ENCODE data around the gene SEMA3B. TPM values are rescaled to one million over a fixed set of nuclear protein-coding genes. Genes with fewer than 3 reads are reported as not detected.
"Not testable (repeated sequence)": the region's sequence is repeated elsewhere in the genome, so short reads cannot be mapped to it uniquely, and the experiment has no call there.

SEMA3B gene
- polyA plus RNA-seq, 3 donors = 0.56 TPM; not detected in 2

DNA sequence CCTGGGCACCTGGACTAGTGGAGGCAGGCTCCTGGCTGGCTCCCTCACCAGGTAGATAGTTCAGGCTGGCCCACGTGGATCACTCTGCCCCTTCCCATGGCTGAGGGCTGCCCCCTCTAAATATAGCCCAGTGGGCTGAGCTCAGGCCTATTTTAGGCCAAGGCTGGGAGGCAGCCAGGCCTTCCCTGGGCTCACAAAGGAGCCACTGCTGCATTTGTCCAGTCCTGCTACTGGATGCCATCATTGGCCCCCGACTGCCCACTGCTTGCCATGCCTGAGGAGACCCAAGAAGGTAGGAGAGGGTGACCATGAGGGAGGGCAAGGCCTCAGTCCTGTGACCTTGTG is 9.9 kb downstream of the SEMA3B start, which contains the start of gene LSMEM2:
Gene LSMEM2, plus strand, starts transcription at position 208 of the 345 bp plus-strand sequence. Its CDS starts 27 bp downstream, at position 235.
- no peaks in the 10 kb centered on the region for H3K36me3 ChIP-seq (replicated peaks in 1 of 2; ENCODE audit: control insufficient read depth in 1 of 2, insufficient read depth in 2 of 2, low read length in 2 of 2)
- no peak within 1 kb of the TSS for H3K9ac ChIP-seq (ENCODE audit: insufficient read depth, low read length, poor library complexity, severe bottlenecking)
- peaks cover 0 to 18% (median 11%) of the 10 kb centered on the region in 7 donors for H3K9me3 Mint-ChIP-seq
- H3K4me3 Mint-ChIP-seq = peak within 1 kb of the TSS in 1 of 2 donors; percentile 65
- peaks cover 21% of the 10 kb centered on the region for H3K4me1 Mint-ChIP-seq
- DNase-seq = no peak
- no peak for TF ChIP-seq CTCF (IDR thresholded peaks at IDR 0.05)
- intact Hi-C loops (cut with micrococcal nuclease) = no loop called here
- peaks cover 22 to 41% of the 10 kb centered on the region in 2 donors for H3K27me3 ChIP-seq (ENCODE audit: control insufficient read depth in 2 of 2, insufficient read depth in 2 of 2, low read length in 2 of 2)
- H3K27ac Mint-ChIP-seq = peak within 1 kb of the TSS in 1 of 7 donors; percentile 1
- H3K9me3 ChIP-seq (replicated peaks in 1 of 2; ENCODE audit: control insufficient read depth in 1 of 2, insufficient read depth in 1 of 2, low read length in 2 of 2) = peaks cover 3 to 11% of the 10 kb centered on the region in 2 donors
- 77% methylated on average over 2 of the region's 2 CpGs for WGBS (ENCODE audit: insufficient coverage)
- no peak within 1 kb of the TSS for H3K27ac ChIP-seq (ENCODE audit: low read depth in 1 of 2, low read length in 2 of 2)
- H3K4me1 ChIP-seq (ENCODE audit: control insufficient read depth in 1 of 2, insufficient read depth in 2 of 2, low read length in 2 of 2) = peaks cover 7 to 23% of the 10 kb centered on the region in 2 donors
- H4K20me1 ChIP-seq (ENCODE audit: insufficient read depth, low read length) = no peaks in the 10 kb centered on the region
- no peak within 1 kb of the TSS for H2AFZ ChIP-seq (ENCODE audit: insufficient read depth, low read depth, low read length, poor library complexity, severe bottlenecking)
- no peak within 1 kb of the TSS for H3K4me3 ChIP-seq (replicated peaks in 1 of 3; ENCODE audit: low read depth in 2 of 3, low read length in 3 of 3)
- peaks cover 39 to 53% (median 47%) of the 10 kb centered on the region in 3 donors for H3K27me3 Mint-ChIP-seq (ENCODE audit: low read depth in 3 of 3)
- H3K4me2 ChIP-seq (replicated peaks; ENCODE audit: extremely low read depth, low read length, poor library complexity, severe bottlenecking) = no peak within 1 kb of the TSS
- H3K79me2 ChIP-seq (ENCODE audit: insufficient read depth, low read length) = no peaks in the 10 kb centered on the region
- peaks cover 6 to 8% of the 10 kb centered on the region in 2 donors for H3K36me3 Mint-ChIP-seq

DNA sequence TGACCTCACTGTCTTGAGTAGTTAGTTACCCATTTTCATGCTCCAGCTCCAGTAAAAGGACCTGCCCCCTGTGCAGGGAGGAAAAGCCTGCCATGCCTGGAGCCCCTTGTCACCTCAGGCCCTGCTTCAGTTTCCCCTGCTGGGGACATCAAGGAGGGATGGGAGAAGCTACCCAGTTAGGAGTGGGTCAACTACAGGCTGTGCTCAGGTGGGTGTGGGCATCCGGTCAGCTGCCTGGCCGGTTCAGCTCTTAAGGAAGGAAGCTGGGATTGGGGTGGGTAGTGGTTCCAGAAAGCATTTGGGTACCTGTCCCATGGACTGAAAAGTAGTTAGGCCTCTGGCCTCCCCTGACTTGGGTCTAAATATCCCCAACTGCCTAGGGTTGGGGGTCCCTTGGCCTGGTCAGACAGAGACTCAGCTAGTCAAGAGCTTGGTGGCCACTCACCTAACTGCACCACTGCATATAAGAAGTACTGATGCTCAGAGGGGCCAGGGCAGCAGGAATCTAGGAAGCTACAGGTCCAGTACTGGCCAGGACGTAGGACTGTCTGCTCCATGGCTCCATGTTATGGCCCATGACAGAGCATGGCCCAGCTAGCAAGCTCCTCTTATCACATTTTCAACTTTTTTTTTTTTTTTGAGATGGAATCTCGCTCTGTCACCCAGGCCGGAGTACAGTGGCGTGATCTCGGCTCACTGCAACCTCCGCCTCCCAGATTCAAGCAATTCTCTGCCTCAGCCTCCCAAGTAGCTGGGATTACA is 10.5 kb downstream of the SEMA3B start:
- no peak for DNase-seq
- no peak for TF ChIP-seq CTCF (IDR thresholded peaks at IDR 0.05)
- no peaks in the 10 kb centered on the region for H3K79me2 ChIP-seq (ENCODE audit: insufficient read depth, low read length)
- no peak overlapping the region for H3K4me3 Mint-ChIP-seq
- 100% methylated on average over 1 of the region's 8 CpGs for WGBS (ENCODE audit: insufficient coverage)
- H3K27me3 ChIP-seq (ENCODE audit: control insufficient read depth in 2 of 2, insufficient read depth in 2 of 2, low read length in 2 of 2) = peaks cover 19 to 35% of the 10 kb centered on the region in 2 donors
- H2AFZ ChIP-seq (ENCODE audit: insufficient read depth, low read depth, low read length, poor library complexity, severe bottlenecking) = no peak overlapping the region
- peaks cover 34 to 47% (median 41%) of the 10 kb centered on the region in 3 donors for H3K27me3 Mint-ChIP-seq (ENCODE audit: low read depth in 3 of 3)
- intact Hi-C loops (cut with micrococcal nuclease) = no loop called here
- H3K9ac ChIP-seq (ENCODE audit: insufficient read depth, low read length, poor library complexity, severe bottlenecking) = no peak overlapping the region
- peaks cover 16% of the 10 kb centered on the region for H3K4me1 Mint-ChIP-seq
- no peaks in the 10 kb centered on the region for H3K36me3 ChIP-seq (replicated peaks in 1 of 2; ENCODE audit: control insufficient read depth in 1 of 2, insufficient read depth in 2 of 2, low read length in 2 of 2)
- H3K9me3 Mint-ChIP-seq = peaks cover 0 to 14% (median 10%) of the 10 kb centered on the region in 7 donors
- no peaks in the 10 kb centered on the region for H4K20me1 ChIP-seq (ENCODE audit: insufficient read depth, low read length)
- peaks cover 3 to 9% of the 10 kb centered on the region in 2 donors for H3K9me3 ChIP-seq (replicated peaks in 1 of 2; ENCODE audit: control insufficient read depth in 1 of 2, insufficient read depth in 1 of 2, low read length in 2 of 2)
- H3K4me2 ChIP-seq (replicated peaks; ENCODE audit: extremely low read depth, low read length, poor library complexity, severe bottlenecking) = no peak overlapping the region
- H3K4me3 ChIP-seq (replicated peaks in 1 of 3; ENCODE audit: low read depth in 2 of 3, low read length in 3 of 3) = no peak overlapping the region
- H3K36me3 Mint-ChIP-seq = peaks cover 4 to 5% of the 10 kb centered on the region in 2 donors
- no peak overlapping the region for H3K27ac Mint-ChIP-seq
- H3K4me1 ChIP-seq (ENCODE audit: control insufficient read depth in 1 of 2, insufficient read depth in 2 of 2, low read length in 2 of 2) = peaks cover 5 to 17% of the 10 kb centered on the region in 2 donors
- H3K27ac ChIP-seq (ENCODE audit: low read depth in 1 of 2, low read length in 2 of 2) = no peak overlapping the region

DNA sequence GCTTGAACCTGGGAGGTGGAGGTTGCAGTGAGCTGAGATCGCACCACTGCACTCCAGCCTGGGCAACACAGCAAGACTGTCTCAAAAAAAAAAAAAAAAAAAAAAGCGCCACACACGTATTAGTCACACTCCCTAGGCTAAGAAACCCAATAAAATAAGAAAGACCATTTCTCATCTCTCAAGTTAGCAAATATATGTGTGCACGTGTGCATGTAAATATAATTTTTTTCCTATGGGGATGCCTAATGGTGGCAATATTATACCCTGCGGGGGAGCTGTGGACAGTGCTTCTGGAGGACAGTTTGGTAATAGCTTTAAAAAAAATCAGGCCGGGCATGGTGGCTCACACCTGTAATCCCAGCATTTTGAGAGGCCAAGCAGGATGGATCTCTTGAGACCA is 15.2 kb downstream of the SEMA3B start:
- H3K27me3 ChIP-seq (ENCODE audit: control insufficient read depth in 2 of 2, insufficient read depth in 2 of 2, low read length in 2 of 2); H3K4me2 ChIP-seq (replicated peaks; ENCODE audit: extremely low read depth, low read length, poor library complexity, severe bottlenecking); H3K4me3 ChIP-seq (replicated peaks in 1 of 3; ENCODE audit: low read depth in 2 of 3, low read length in 3 of 3); H3K27me3 Mint-ChIP-seq (ENCODE audit: low read depth in 3 of 3); DNase-seq; H3K4me1 Mint-ChIP-seq; H3K9me3 Mint-ChIP-seq; H3K27ac ChIP-seq (ENCODE audit: low read depth in 1 of 2, low read length in 2 of 2); H3K9me3 ChIP-seq (replicated peaks in 1 of 2; ENCODE audit: control insufficient read depth in 1 of 2, insufficient read depth in 1 of 2, low read length in 2 of 2); H3K4me1 ChIP-seq (ENCODE audit: control insufficient read depth in 1 of 2, insufficient read depth in 2 of 2, low read length in 2 of 2); H4K20me1 ChIP-seq (ENCODE audit: insufficient read depth, low read length); H2AFZ ChIP-seq (ENCODE audit: insufficient read depth, low read depth, low read length, poor library complexity, severe bottlenecking); H3K79me2 ChIP-seq (ENCODE audit: insufficient read depth, low read length); H3K27ac Mint-ChIP-seq; H3K4me3 Mint-ChIP-seq; H3K9ac ChIP-seq (ENCODE audit: insufficient read depth, low read length, poor library complexity, severe bottlenecking); intact Hi-C loops (cut with micrococcal nuclease): not testable (repeated sequence)
- peaks cover 17 to 20% of the 10 kb centered on the region in 2 donors for H3K36me3 Mint-ChIP-seq
- peaks cover 23 to 27% of the 10 kb centered on the region in 2 donors for H3K36me3 ChIP-seq (replicated peaks in 1 of 2; ENCODE audit: control insufficient read depth in 1 of 2, insufficient read depth in 2 of 2, low read length in 2 of 2)
- WGBS (ENCODE audit: insufficient coverage) = 100% methylated on average over 2 of the region's 6 CpGs

Measured in CD14-positive monocyte (primary cell).